ENCODE results near the gene ACSS1. TPM values are rescaled to one million over a fixed set of nuclear protein-coding genes. Genes with fewer than 3 reads are reported as not detected.

Gene ACSS1
- total RNA-seq, 4 donors from 2014 or later, result 33.7 to 42.3 (median 38.4) TPM

- TF ChIP-seq POLR2A (IDR thresholded peaks at IDR 0.05) (no peak), CTCF (IDR thresholded peaks at IDR 0.05) (no peak)
- DNase-seq (ENCODE audit: low spot score in 2 of 2), result peak in 1 of 2 donors; percentile 83
- WGBS, 2 donors, result 77 to 80% methylated on average over 21 of the region's 21 CpGs
- no peak overlapping the region for H3K4me3 ChIP-seq (ENCODE audit: low read depth, poor library complexity, severe bottlenecking)
- intact Hi-C loops (cut with DNase I; ENCODE audit: low total_unique reads), result loop anchor here (10.0 kb wide), 1 partner anchor 1632 kb away; no protein-coding TSS in a partner anchor
Observed at GRCh38 chr20:25046736-25047666, 10.9 kb downstream of the ACSS1 start.

GRCh38 chr20:25046181-25046641, 11.7 kb downstream of the ACSS1 start:
- H3K4me3 ChIP-seq (ENCODE audit: low read depth, poor library complexity, severe bottlenecking), result no peak overlapping the region
- WGBS, 2 donors, result 85 to 86% methylated on average over 14 of the region's 14 CpGs
- TF ChIP-seq POLR2A (IDR thresholded peaks at IDR 0.05) (no peak), CTCF (IDR thresholded peaks at IDR 0.05) (no peak)
- intact Hi-C loops (cut with DNase I; ENCODE audit: low total_unique reads), result loop anchor here (10.0 kb wide), 1 partner anchor 1631 kb away; no protein-coding TSS in a partner anchor
- DNase-seq (ENCODE audit: low spot score in 2 of 2), result peak in 1 of 2 donors; percentile 79

- 80 to 87% methylated on average over 8 to 9 of the region's 9 CpGs for WGBS, 2 donors
- intact Hi-C loops (cut with DNase I; ENCODE audit: low total_unique reads), result loop anchor here (10.0 kb wide), 1 partner anchor 1631 kb away; no protein-coding TSS in a partner anchor
- H3K4me3 ChIP-seq (ENCODE audit: low read depth, poor library complexity, severe bottlenecking), result no peak overlapping the region
- DNase-seq (ENCODE audit: low spot score in 2 of 2), result peak in 1 of 2 donors; percentile 73
- no peak for TF ChIP-seq POLR2A (IDR thresholded peaks at IDR 0.05)
- no peak for TF ChIP-seq CTCF (IDR thresholded peaks at IDR 0.05)
Observed at GRCh38 chr20:25045343-25045712, 12.6 kb downstream of the ACSS1 start.

GRCh38 chr20:25044660-25045342, 13.1 kb downstream of the ACSS1 start:
- intact Hi-C loops (cut with DNase I; ENCODE audit: low total_unique reads), result loop anchor here (10.0 kb wide), 1 partner anchor 1630 kb away; no protein-coding TSS in a partner anchor
- H3K4me3 ChIP-seq (ENCODE audit: low read depth, poor library complexity, severe bottlenecking), result no peak overlapping the region
- DNase-seq (ENCODE audit: low spot score in 2 of 2), result peak in 1 of 2 donors; percentile 84
- 79% methylated on average over 12 to 14 of the region's 14 CpGs for WGBS, 2 donors
- TF ChIP-seq POLR2A (IDR thresholded peaks at IDR 0.05) (no peak), CTCF (IDR thresholded peaks at IDR 0.05) (no peak)

- no peak overlapping the region for H3K4me3 ChIP-seq (ENCODE audit: low read depth, poor library complexity, severe bottlenecking)
- intact Hi-C loops (cut with DNase I; ENCODE audit: low total_unique reads), result loop anchor here (10.0 kb wide), 1 partner anchor 1629 kb away; no protein-coding TSS in a partner anchor
- peak in 1 of 2 donors; percentile 70 for DNase-seq (ENCODE audit: low spot score in 2 of 2)
- TF ChIP-seq POLR2A (IDR thresholded peaks at IDR 0.05), result no peak
- WGBS, 2 donors, result 97 to 100% methylated on average over 5 of the region's 5 CpGs
Observed at GRCh38 chr20:25044261-25044560, 13.7 kb downstream of the ACSS1 start.
